SKM-1 treated with dmso at 0.1 percent for 144 hours (cell line): Measurements from ENCODE around the gene SDF4.
"Not testable (repeated sequence)": the region's sequence is repeated elsewhere in the genome, so short reads cannot be mapped to it uniquely, and the experiment has no call there.

Experiments
- DNase-seq: peaks from one replicate; lab custom pipeline; 2025; ENCODE audit not compliant: unreplicated experiment; lab: John Stamatoyannopoulos, UW

SDF4 gene

GRCh38 chr1:1259951-1260600, 28.3 kb upstream of the SDF4 start:
- no peak for DNase-seq

- no peak for DNase-seq
Observed at GRCh38 chr1:1259540-1259939, 27.7 kb upstream of the SDF4 start.

- DNase-seq, result no peak
Observed at GRCh38 chr1:1259119-1259488, 27.3 kb upstream of the SDF4 start.

- no peak for DNase-seq
Observed at GRCh38 chr1:1256956-1257871, 25.4 kb upstream of the SDF4 start.

GRCh38 chr1:1255611-1256010, 23.8 kb upstream of the SDF4 start:
- DNase-seq, result no peak

GRCh38 chr1:1255078-1255477, 23.3 kb upstream of the SDF4 start:
- no peak for DNase-seq

- no peak for DNase-seq
Observed at GRCh38 chr1:1254667-1254998, 22.8 kb upstream of the SDF4 start.

GRCh38 chr1:1253972-1254666, 22.3 kb upstream of the SDF4 start:
- no peak for DNase-seq

- DNase-seq, result no peak
Observed at GRCh38 chr1:1253314-1253713, 21.5 kb upstream of the SDF4 start.

- no peak for DNase-seq
Observed at GRCh38 chr1:1250786-1251284, 19.0 kb upstream of the SDF4 start.

- DNase-seq, result not testable (repeated sequence)
Observed at GRCh38 chr1:1248009-1248913, 16.5 kb upstream of the SDF4 start.

GRCh38 chr1:1247341-1247913, 15.6 kb upstream of the SDF4 start:
- DNase-seq, result no peak

GRCh38 chr1:1246577-1247340, 15.0 kb upstream of the SDF4 start, which contains the start of gene C1QTNF12:
Gene C1QTNF12 (minus strand): TSS chr1:1246722. CDS start chr1:1246690, 32 bp downstream.
- DNase-seq, result no peak

- no peak for DNase-seq
Observed at GRCh38 chr1:1245817-1246576, 14.2 kb upstream of the SDF4 start.

- no peak for DNase-seq
Observed at GRCh38 chr1:1245178-1245816, 13.5 kb upstream of the SDF4 start.

- no peak for DNase-seq
Observed at GRCh38 chr1:1244192-1244811, 12.5 kb upstream of the SDF4 start.

- no peak for DNase-seq
Observed at GRCh38 chr1:1243807-1244191, 12.0 kb upstream of the SDF4 start.

GRCh38 chr1:1243266-1243660, 11.5 kb upstream of the SDF4 start:
- DNase-seq, result no peak
